Hepatocyte (in vitro differentiated cells): ENCODE results near the gene LEMD2. TPM values are rescaled to one million over a fixed set of nuclear protein-coding genes. Genes with fewer than 3 reads are reported as not detected.

Source experiments
- DNase-seq: peaks from one replicate; pipeline ENCODE4 v3.0.0-alpha.2; 2016; ENCODE audit warnings: low spot score
- H2AFZ ChIP-seq: fragments of 200-600 bp; sonication (generic); 2 replicates; pipeline ENCODE4 v1.6.0; 2016; ENCODE audit warnings: antibody characterized with exemption, mild to moderate bottlenecking
- H3K27ac ChIP-seq: fragments of 200-600 bp; sonication (generic); 2 replicates; pipeline ENCODE4 v1.5.1; 2016; ENCODE audit warnings: mild to moderate bottlenecking
- H3K27me3 ChIP-seq: fragments of 200-600 bp; sonication (generic); 2 replicates; pipeline ENCODE4 v1.6.1; 2016
- H3K36me3 ChIP-seq: fragments of 200-600 bp; sonication (generic); replicated peaks from 2 replicates; pipeline ENCODE4 v1.5.1; 2016; ENCODE audit warnings: low read depth; ENCODE audit not compliant: insufficient read depth
- H3K4me1 ChIP-seq: fragments of 200-600 bp; sonication (generic); 2 replicates; pipeline ENCODE4 v1.5.1; 2016; ENCODE audit warnings: mild to moderate bottlenecking, moderate library complexity; ENCODE audit not compliant: insufficient read depth
- H3K4me2 ChIP-seq: fragments of 200-600 bp; sonication (generic); 2 replicates; pipeline ENCODE4 v1.6.0; 2016
- H3K4me3 ChIP-seq: fragments of 200-600 bp; sonication (generic); 2 replicates; pipeline ENCODE4 v1.5.1; 2016; ENCODE audit warnings: mild to moderate bottlenecking
- H3K79me2 ChIP-seq: fragments of 200-600 bp; sonication (generic); 2 replicates; pipeline ENCODE4 v1.6.0; 2017; ENCODE audit warnings: mild to moderate bottlenecking
- H3K9me2 ChIP-seq: fragments of 200-600 bp; sonication (generic); replicated peaks from 2 replicates; pipeline ENCODE4 v1.6.0; 2017; ENCODE audit warnings: mild to moderate bottlenecking; ENCODE audit not compliant: insufficient read depth
- H3K9me3 ChIP-seq: fragments of 200-600 bp; sonication (generic); 2 replicates; pipeline ENCODE4 v1.5.1; 2016; ENCODE audit warnings: low read depth, mild to moderate bottlenecking
- H4K20me1 ChIP-seq: fragments of 200-600 bp; sonication (generic); 2 replicates; pipeline ENCODE4 v1.6.0; 2016; ENCODE audit warnings: mild to moderate bottlenecking; ENCODE audit not compliant: insufficient read depth, poor library complexity, severe bottlenecking
- EZH2 ChIP-seq: fragments of 200-600 bp; sonication (generic); IDR thresholded peaks from 2 replicates; pipeline ENCODE4 v1.6.1; 2016; ENCODE audit warnings: antibody characterized with exemption, mild to moderate bottlenecking, borderline replicate concordance
- EZH2phosphoT487 ChIP-seq: fragments of 200-600 bp; sonication (generic); IDR thresholded peaks from one replicate; pipeline ENCODE4 v1.6.1; 2018; ENCODE audit warnings: antibody characterized with exemption, mild to moderate bottlenecking, low read depth, moderate library complexity; ENCODE audit not compliant: unreplicated experiment, severe bottlenecking
- WGBS: methylation state at CpG from one replicate; pipeline ENCODE4 v1.1.6; 2016; ENCODE audit warnings: low lambda C conversion rate; ENCODE audit errors: missing lambda C conversion rate; 5-methylcytosine and 5-hydroxymethylcytosine counted together
- polyA plus RNA-seq: library from polyadenylated mRNA; unstranded; fragments of >200 nt; fragmentation: Nextera tagmentation; extraction: Ambion mirVana; gene quantifications from 2 replicates; pipeline ENCODE4 v1.2.1, GENCODE V29; 2016
- total RNA-seq: library from RNA; depleted of rRNA; stranded (reverse); fragments of >200 nt; gene quantifications from 2 replicates; pipeline ENCODE4 v1.2.3, GENCODE V29; 2014
- TF ChIP-seq, protein P1 (sequence below): fragments of 200-600 bp; sonication (generic); IDR thresholded peaks from 2 replicates; pipeline ENCODE4 v1.5.1; 2016; ENCODE audit warnings: antibody characterized with exemption, mild to moderate bottlenecking; ENCODE audit not compliant: poor library complexity

Gene LEMD2
- total and polyA plus RNA-seq, 2 experiments from 2014 or later, result 38.1 to 66.3 TPM

DNA sequence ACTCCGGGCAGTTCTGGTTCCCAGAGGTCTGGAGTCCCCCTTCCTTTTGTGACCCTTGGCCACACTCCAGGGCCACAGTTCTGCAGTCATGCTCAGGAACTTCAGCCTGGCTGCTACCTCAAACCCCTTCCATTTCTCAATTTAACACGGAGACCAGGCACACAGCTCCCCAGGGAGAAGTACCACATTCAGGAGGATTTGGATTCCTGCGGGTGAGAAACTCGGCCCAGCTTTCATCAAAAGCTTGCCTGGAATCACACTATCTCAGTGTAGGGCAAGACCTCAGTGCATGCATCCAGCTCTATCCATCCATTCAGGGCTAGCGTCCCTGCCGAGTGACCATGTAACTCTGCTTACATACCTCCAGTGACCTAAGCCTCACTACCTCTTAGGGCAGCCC, 25.4 kb downstream of the LEMD2 start:
- H3K4me1 ChIP-seq, result peaks cover 16% of the 10 kb centered on the region
- H3K27me3 ChIP-seq, result no peaks in the 10 kb centered on the region
- no peaks in the 10 kb centered on the region for H3K9me2 ChIP-seq
- no peaks in the 10 kb centered on the region for H3K9me3 ChIP-seq
- no peak for DNase-seq
- no peak overlapping the region for H3K4me2 ChIP-seq
- 56% methylated on average over 6 of the region's 6 CpGs for WGBS
- H2AFZ ChIP-seq, result no peak overlapping the region
- H3K4me3 ChIP-seq, result no peak overlapping the region
- no peak overlapping the region for H3K27ac ChIP-seq
- no peak for TF ChIP-seq EZH2
- TF ChIP-seq, protein P1, sequence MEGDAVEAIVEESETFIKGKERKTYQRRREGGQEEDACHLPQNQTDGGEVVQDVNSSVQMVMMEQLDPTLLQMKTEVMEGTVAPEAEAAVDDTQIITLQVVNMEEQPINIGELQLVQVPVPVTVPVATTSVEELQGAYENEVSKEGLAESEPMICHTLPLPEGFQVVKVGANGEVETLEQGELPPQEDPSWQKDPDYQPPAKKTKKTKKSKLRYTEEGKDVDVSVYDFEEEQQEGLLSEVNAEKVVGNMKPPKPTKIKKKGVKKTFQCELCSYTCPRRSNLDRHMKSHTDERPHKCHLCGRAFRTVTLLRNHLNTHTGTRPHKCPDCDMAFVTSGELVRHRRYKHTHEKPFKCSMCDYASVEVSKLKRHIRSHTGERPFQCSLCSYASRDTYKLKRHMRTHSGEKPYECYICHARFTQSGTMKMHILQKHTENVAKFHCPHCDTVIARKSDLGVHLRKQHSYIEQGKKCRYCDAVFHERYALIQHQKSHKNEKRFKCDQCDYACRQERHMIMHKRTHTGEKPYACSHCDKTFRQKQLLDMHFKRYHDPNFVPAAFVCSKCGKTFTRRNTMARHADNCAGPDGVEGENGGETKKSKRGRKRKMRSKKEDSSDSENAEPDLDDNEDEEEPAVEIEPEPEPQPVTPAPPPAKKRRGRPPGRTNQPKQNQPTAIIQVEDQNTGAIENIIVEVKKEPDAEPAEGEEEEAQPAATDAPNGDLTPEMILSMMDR, result no peak
- TF ChIP-seq EZH2phosphoT487, result no peak
- H3K36me3 ChIP-seq, result no peaks in the 10 kb centered on the region
- H3K79me2 ChIP-seq, result no peaks in the 10 kb centered on the region
- H4K20me1 ChIP-seq, result no peaks in the 10 kb centered on the region

DNA sequence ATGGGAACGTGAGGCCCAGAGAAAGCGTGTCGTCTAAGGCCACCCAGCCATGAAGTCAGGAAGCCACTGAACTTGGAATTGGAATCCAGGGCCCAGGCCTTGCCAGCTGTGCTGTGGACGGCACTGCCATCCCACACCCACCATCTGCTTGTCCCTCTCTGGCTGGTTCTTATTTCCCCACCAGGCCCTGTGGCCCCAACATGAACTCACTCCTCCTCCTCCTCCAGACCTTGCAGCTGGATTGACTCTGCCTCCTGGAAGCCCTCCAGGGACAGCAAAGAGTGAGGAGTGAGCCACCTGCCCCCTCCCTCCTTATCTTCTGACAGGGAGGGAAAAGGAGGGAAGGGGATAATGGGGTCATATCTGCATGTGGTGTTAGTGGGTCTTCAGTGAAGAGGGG, 26.2 kb downstream of the LEMD2 start:
- Histone ChIP-seq H3K4me1 (peaks cover 16% of the 10 kb centered on the region), H3K4me3 (no peak overlapping the region), H4K20me1 (no peaks in the 10 kb centered on the region), H3K79me2 (no peaks in the 10 kb centered on the region), H3K9me2 (no peaks in the 10 kb centered on the region), H3K9me3 (no peaks in the 10 kb centered on the region), H3K27me3 (no peaks in the 10 kb centered on the region), H3K36me3 (no peaks in the 10 kb centered on the region), H2AFZ (no peak overlapping the region), H3K4me2 (no peak overlapping the region), H3K27ac (no peak overlapping the region)
- TF ChIP-seq EZH2 (no peak), EZH2phosphoT487 (no peak)
- TF ChIP-seq, protein P1, result no peak
- no peak for DNase-seq
- 91% methylated on average over 4 of the region's 4 CpGs for WGBS

DNA sequence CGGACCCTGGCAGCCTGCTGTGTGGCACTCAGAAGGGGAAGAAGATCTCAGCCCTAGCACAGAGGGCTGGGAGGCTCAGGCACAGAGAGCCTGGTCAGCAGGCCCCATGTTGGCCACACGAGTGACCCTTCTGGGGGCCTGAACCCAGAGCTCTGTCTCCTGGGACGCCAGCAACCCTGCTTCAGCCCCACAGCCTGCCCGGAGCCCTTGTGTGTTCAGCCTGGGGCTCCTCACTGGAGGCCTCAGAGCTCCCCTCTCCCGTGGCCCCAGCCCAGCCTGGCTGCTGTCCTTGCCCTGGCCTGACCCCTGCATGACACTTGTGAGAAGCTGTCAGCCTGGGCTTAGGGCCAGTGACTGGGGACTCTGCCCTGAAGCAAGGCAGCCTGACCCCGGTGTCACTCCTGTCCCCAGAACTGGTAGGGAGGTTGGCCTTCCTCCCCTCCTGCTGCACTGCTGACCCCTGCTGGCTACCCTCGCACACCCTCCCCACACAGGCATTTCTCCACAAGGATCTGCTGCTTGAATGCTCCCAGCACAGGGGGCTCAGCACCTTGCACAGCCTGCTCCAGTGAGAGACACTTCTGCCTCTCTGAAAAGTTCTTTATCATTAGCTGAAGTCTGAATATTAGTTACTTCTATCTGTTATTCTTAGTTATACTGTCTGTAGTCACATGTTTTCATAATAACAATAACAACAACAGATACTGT, 26.9 kb downstream of the LEMD2 start:
- no peak overlapping the region for H3K27ac ChIP-seq
- H3K4me3 ChIP-seq, result no peak overlapping the region
- H3K36me3 ChIP-seq, result no peaks in the 10 kb centered on the region
- no peak overlapping the region for H3K4me2 ChIP-seq
- H4K20me1 ChIP-seq, result no peaks in the 10 kb centered on the region
- H3K27me3 ChIP-seq, result no peaks in the 10 kb centered on the region
- peak; percentile 78 for DNase-seq
- no peaks in the 10 kb centered on the region for H3K9me2 ChIP-seq
- H3K79me2 ChIP-seq, result no peaks in the 10 kb centered on the region
- TF ChIP-seq, protein P1, result peak; percentile 65
- TF ChIP-seq EZH2 (no peak), EZH2phosphoT487 (no peak)
- peaks cover 16% of the 10 kb centered on the region for H3K4me1 ChIP-seq
- H3K9me3 ChIP-seq, result no peaks in the 10 kb centered on the region
- no peak overlapping the region for H2AFZ ChIP-seq
- 59% methylated on average over 7 of the region's 7 CpGs for WGBS
